K562 (cell line): ENCODE measurements around the gene KRTAP5-11. TPM values are rescaled to one million over a fixed set of nuclear protein-coding genes. Genes with fewer than 3 reads are reported as not detected.

Experiments used
- ATAC-seq: fragments of 200-7000 bp; cut with Tn5 transposase; 3 replicates; pipeline ENCODE4 v1.9.1; 2020; ENCODE audit warnings: moderate library complexity
- Bru-seq: library from RNA; stranded (reverse); fragments of 400-500 nt; gene quantifications from one replicate; lab custom pipeline; 2021; lab: Mats Ljungman, UMichigan
- BruChase-seq, 2 experiments: library from RNA; stranded (reverse); fragments of 400-500 nt; gene quantifications; one replicate each; lab custom pipeline; 2021; lab: Mats Ljungman, UMichigan
- BruUV-seq: library from RNA; stranded (reverse); fragments of 400-500 nt; replicated peaks from 2 replicates; lab custom pipeline; 2021; lab: Mats Ljungman, UMichigan
- CTCF ChIA-PET: fragments of 300-600 bp; formaldehyde crosslinking; extraction: SDS; loops from one replicate; lab custom pipeline; 2021; ENCODE audit warnings: low intra/inter-chr PET ratio; lab: Yijun Ruan, JAX
- POLR2A ChIA-PET: fragments of 300-600, 350-650 bp; sonication (Branson Sonifier 250); formaldehyde crosslinking; extraction: SDS; loops from one replicate; lab custom pipeline; 2021; ENCODE audit warnings: antibody characterized with exemption, inconsistent platforms; lab: Yijun Ruan, JAX
- DNase-seq, 4 experiments: peaks; one replicate each; pipeline versions ENCODE4 v3.0.0 to v3.0.0-alpha.2; 2011 to 2018; ENCODE audit warnings: low spot score in 3 of 4, mixed read lengths in 3 of 4; ENCODE audit errors: extremely low read depth in 1 of 4
- FAIRE-seq: peaks from 2 replicates; lab custom pipeline; 2011; peaks lifted over from hg19 to GRCh38; lab: Jason Lieb, UNC
- H2AFZ ChIP-seq: 2 replicates; pipeline ENCODE4 v1.6.0; 2011; ENCODE audit warnings: low read depth, low read length, control low read depth, inconsistent platforms
- H3K27ac ChIP-seq: fragments of 200-600 bp; 3 replicates; pipeline ENCODE4 v1.8.0; 2011; ENCODE audit warnings: low read depth, mild to moderate bottlenecking, control low read depth, inconsistent platforms, low read length, moderate library complexity, mixed read lengths; ENCODE audit errors: extremely low read depth
- H3K27me3 ChIP-seq, 2 experiments: fragments of 300-600 bp in 1 of 2; 2 replicates in 1 of 2; 3 replicates in 1 of 2; pipeline versions ENCODE4 v1.6.0 to v1.8.0; 2011; ENCODE audit warnings: inconsistent platforms in 2 of 2, low read length in 2 of 2, mild to moderate bottlenecking in 1 of 2, mixed read lengths in 1 of 2, moderate library complexity in 1 of 2; ENCODE audit not compliant: control insufficient read depth in 2 of 2, insufficient read depth in 2 of 2
- H3K36me3 ChIP-seq: fragments of 300-600 bp; 3 replicates; pipeline ENCODE4 v1.8.0; 2011; ENCODE audit warnings: mild to moderate bottlenecking, low read length, inconsistent platforms; ENCODE audit not compliant: control insufficient read depth, insufficient read depth
- H3K4me1 ChIP-seq, 2 experiments: fragments of 200-600 bp in 1 of 2; replicated peaks in 1 of 2; 2 replicates in 1 of 2; 3 replicates in 1 of 2; pipeline versions ENCODE4 v1.5.1 to v1.8.0; 2011; ENCODE audit warnings: inconsistent platforms in 2 of 2, low read length in 2 of 2, mild to moderate bottlenecking in 1 of 2, mixed read lengths in 1 of 2, moderate library complexity in 1 of 2; ENCODE audit not compliant: control insufficient read depth in 2 of 2, insufficient read depth in 2 of 2
- H3K4me2 ChIP-seq: 2 replicates; pipeline ENCODE4 v1.6.1; 2011; ENCODE audit warnings: low read length, control low read depth, inconsistent platforms, mixed read lengths; ENCODE audit not compliant: insufficient read depth
- H3K4me3 ChIP-seq: fragments of 200-600 bp; sonication (generic), shearing (Covaris generic); 2 replicates; pipeline ENCODE4 v1.5.1; 2016; ENCODE audit warnings: control low read depth, inconsistent platforms
- H3K79me2 ChIP-seq: fragments of 200-600 bp; 3 replicates; pipeline ENCODE4 v1.8.0; 2011; ENCODE audit warnings: low read length, inconsistent platforms; ENCODE audit not compliant: control insufficient read depth, insufficient read depth
- H3K9ac ChIP-seq, 2 experiments: 2 replicates each; pipeline versions ENCODE4 v1.6.0 to v1.6.1; 2011; ENCODE audit warnings: low read depth in 2 of 2, low read length in 2 of 2, control low read depth in 1 of 2, inconsistent platforms in 1 of 2, mild to moderate bottlenecking in 1 of 2, mixed read lengths in 1 of 2; ENCODE audit not compliant: insufficient read depth in 1 of 2
- H3K9me1 ChIP-seq: one replicate; pipeline ENCODE4 v1.6.0; 2011; ENCODE audit warnings: inconsistent platforms, mild to moderate bottlenecking, low read length, moderate library complexity; ENCODE audit not compliant: control insufficient read depth, insufficient read depth
- H3K9me3 ChIP-seq: replicated peaks from 2 replicates; pipeline ENCODE4 v1.5.1; 2011; ENCODE audit warnings: low read depth, low read length, inconsistent platforms; ENCODE audit not compliant: control insufficient read depth, insufficient read depth
- H4K20me1 ChIP-seq: replicated peaks from 2 replicates; pipeline ENCODE4 v1.6.1; 2011; ENCODE audit warnings: low read length, inconsistent platforms, mixed read lengths; ENCODE audit not compliant: control insufficient read depth, insufficient read depth
- BRD9 ChIP-seq: fragments of 450-650 bp; IDR thresholded peaks from 2 replicates; pipeline ENCODE4 v1.6.1; 2018; ENCODE audit warnings: low read depth; ENCODE audit not compliant: partially characterized antibody
- CHAMP1 ChIP-seq: fragments of 450-650 bp; IDR thresholded peaks from 2 replicates; pipeline ENCODE4 v1.6.1; 2016; ENCODE audit warnings: mild to moderate bottlenecking
- CHCHD3 ChIP-seq: fragments of 250-450 bp; sonication (Bioruptor Pico); IDR thresholded peaks from 2 replicates; pipeline ENCODE4 v2.1.2; 2022; ENCODE audit warnings: mild to moderate bottlenecking
- FOXO4 ChIP-seq: fragments of 450-650 bp; formaldehyde crosslinking; IDR thresholded peaks from 2 replicates; pipeline ENCODE4 v1.4.0; 2020; ENCODE audit warnings: mild to moderate bottlenecking, moderate library complexity
- HBP1 ChIP-seq: fragments of 450-650 bp; formaldehyde crosslinking; IDR thresholded peaks from 2 replicates; pipeline ENCODE4 v1.4.0; 2022; ENCODE audit warnings: missing genetic modification characterization
- IFI16 ChIP-seq: fragments of 250-450 bp; sonication (Bioruptor Pico); IDR thresholded peaks from 2 replicates; pipeline ENCODE4 v2.1.2; 2022; ENCODE audit warnings: mild to moderate bottlenecking, inconsistent platforms
- LEF1 ChIP-seq: fragments of 450-650 bp; IDR thresholded peaks from 2 replicates; pipeline ENCODE4 v1.6.1; 2016; ENCODE audit warnings: mild to moderate bottlenecking
- NR4A1 ChIP-seq, 2 experiments: fragments of 250-450 bp in 1 of 2; fragments of 450-650 bp in 1 of 2; sonication (Bioruptor Pico) in 1 of 2; IDR thresholded peaks; 2 replicates each; pipeline versions ENCODE4 v1.4.0 to v1.6.1; 2016 to 2020; ENCODE audit warnings: mild to moderate bottlenecking in 2 of 2, missing compliant biosample characterization in 1 of 2, missing genetic modification characterization in 1 of 2, moderate library complexity in 1 of 2
- RBM14 ChIP-seq: fragments of 200-400 bp; formaldehyde crosslinking; IDR thresholded peaks from 2 replicates; pipeline ENCODE4 v1.6.1; 2018; ENCODE audit warnings: low read depth, mild to moderate bottlenecking, low read length, moderate library complexity, borderline replicate concordance; ENCODE audit not compliant: insufficient read depth
- ZBTB2 ChIP-seq: fragments of 450-650 bp; IDR thresholded peaks from 2 replicates; pipeline ENCODE4 v1.6.1; 2016; ENCODE audit warnings: antibody characterized with exemption
- whole genome bisulfite sequencing: fragments of 100-300 bp; shearing (Covaris generic); methylation state at CpG from one replicate; pipeline ENCODE4 v1.1.6; 2016; ENCODE audit warnings: low coverage, mixed read lengths; ENCODE audit not compliant: insufficient coverage; ENCODE audit errors: missing lambda C conversion rate; 5-methylcytosine and 5-hydroxymethylcytosine counted together
- in situ Hi-C: fragments of 300-500 bp; cut with MboI; formaldehyde crosslinking; loops from 4 replicates; pipeline ENCODE4 v1.15.0; 2018; ENCODE audit warnings: inconsistent platforms, mixed read lengths
- intact Hi-C: fragments of 100-400 bp; cut with micrococcal nuclease; formaldehyde crosslinking; loops from 2 replicates; pipeline ENCODE4 v1.14.2; 2022
- long read RNA-seq, 3 experiments: library from polyadenylated mRNA in 2 of 3; library from RNA in 1 of 3; unstranded in 2 of 3; stranded (forward) in 1 of 3; transcript quantifications; one replicate each; pipeline ENCODE4 v2.0.0, GENCODE V29; 2019 to 2022
- polyA minus RNA-seq, 3 experiments: library from RNA; depleted of rRNA, polyadenylated mRNA; stranded (reverse); fragments of >200 nt; gene quantifications; 2 replicates each; pipeline ENCODE4 v1.2.3, GENCODE V29; 2011
- polyA plus RNA-seq, 8 experiments: library from polyadenylated mRNA; depleted of rRNA in 4 of 8; stranded (reverse) in 5 of 8; unstranded in 3 of 8; fragments of >200 nt; fragmentation: Nextera tagmentation in 2 of 8; fragmentation: Illumina TruSeq in 1 of 8; extraction: Ambion mirVana in 2 of 8; extraction: Trizol in 1 of 8; gene quantifications; 2 replicates each; pipeline versions ENCODE4 v1.2.1 to v1.2.3, GENCODE V29; 2011 to 2014; ENCODE audit warnings: inconsistent platforms in 1 of 8, missing spikeins in 1 of 8
- total RNA-seq, 7 experiments: library from RNA; depleted of rRNA in 6 of 7; stranded (reverse); fragments of >200 nt in 6 of 7; fragmentation: Illumina TruSeq in 2 of 7; extraction: Trizol in 2 of 7; gene quantifications; 2 replicates each; pipeline versions ENCODE4 v1.2.1 to v1.2.3, GENCODE V29; 2011 to 2021; ENCODE audit warnings: low replicate concordance in 1 of 7

Gene KRTAP5-11, protein sequence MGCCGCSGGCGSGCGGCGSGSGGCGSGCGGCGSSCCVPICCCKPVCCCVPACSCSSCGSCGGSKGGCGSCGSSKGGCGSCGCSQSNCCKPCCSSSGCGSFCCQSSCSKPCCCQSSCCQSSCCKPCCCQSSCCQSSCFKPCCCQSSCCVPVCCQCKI
- total RNA-seq (2011; cell fraction: chromatin; rRNA removed; ENCODE audit: low replicate concordance): not detected in 2 replicates
- total RNA-seq (2011; cell fraction: nucleolus; rRNA removed): not detected in 2 replicates
- total RNA-seq (2011; cell fraction: nucleoplasm; rRNA removed): not detected in 2 replicates
- total RNA-seq (2014; rRNA removed): not detected in 2 replicates
- not detected in 2 replicates for total RNA-seq (2014; rRNA removed; fragmentation: Illumina TruSeq; extraction: Trizol)
- not detected in 2 replicates for total RNA-seq (2015; rRNA removed; fragmentation: Illumina TruSeq; extraction: Trizol)
- total RNA-seq (2021): not detected in 2 replicates
- not detected in 2 replicates for polyA plus RNA-seq (2011; rRNA removed)
- polyA plus RNA-seq (2011; cell fraction: cytosol; rRNA removed): not detected in 2 replicates
- not detected in 2 replicates for polyA plus RNA-seq (2011; cell fraction: nucleus; rRNA removed)
- not detected in 2 replicates for polyA plus RNA-seq (2012)
- not detected in 2 replicates for polyA plus RNA-seq (2014; fragmentation: Illumina TruSeq; extraction: Trizol)
- polyA plus RNA-seq (2014; fragmentation: Nextera tagmentation; extraction: Ambion mirVana): not detected
- polyA plus RNA-seq (2014; rRNA removed): not detected in 2 replicates
- polyA minus RNA-seq (2011; rRNA and poly(A)+ RNA removed): not detected in 2 replicates
- polyA minus RNA-seq (2011; cell fraction: cytosol; rRNA and poly(A)+ RNA removed): not detected in 2 replicates
- not detected in 2 replicates for polyA minus RNA-seq (2011; cell fraction: nucleus; rRNA and poly(A)+ RNA removed)
- not detected for Bru-seq, nascent RNA
- not detected for BruChase-seq, experiment 1, labeled RNA remaining after a 2-hour chase
- BruChase-seq, experiment 2, labeled RNA remaining after a 6-hour chase: not detected
- long read RNA-seq, experiment 1: 0 reads
- long read RNA-seq, experiment 2: 0 reads
- long read RNA-seq, experiment 3: 0 reads

GRCh38 chr11:71582309-71582895 is at the start of gene KRTAP5-11:
TSS of gene KRTAP5-11 (minus strand) at chr11:71582875. CDS start at chr11:71582837, 38 bp downstream.
- intact Hi-C loops (no loop called here), in situ Hi-C loops (loop anchor here (25.0 kb wide), 1 partner anchor 855 kb away; the partner anchor contains the start of gene CLPB)
- Histone ChIP-seq H3K27me3 (peaks cover 7 to 36% of the 10 kb centered on the region in 2 experiments), H3K9ac (no peak within 1 kb of the TSS), H3K4me3 (no peak within 1 kb of the TSS), H3K9me3 (no peaks in the 10 kb centered on the region), H3K79me2 (no peaks in the 10 kb centered on the region), H3K27ac (no peak within 1 kb of the TSS), H4K20me1 (no peaks in the 10 kb centered on the region), H3K36me3 (no peaks in the 10 kb centered on the region), H3K9me1 (no peaks in the 10 kb centered on the region), H2AFZ (no peak within 1 kb of the TSS), H3K4me1 (no peaks in the 10 kb centered on the region), H3K4me2 (no peak within 1 kb of the TSS)
- POLR2A ChIA-PET: interaction anchor here (0.7 kb wide), 1 partner anchor 9 kb away, joined by 3 read pairs; no protein-coding TSS in a partner anchor
- FAIRE-seq: no peak
- 0% methylated on average over 2 of the region's 3 CpGs for WGBS
- no peak for DNase-seq
- BruUV-seq: no TSS peak
- no peak for ATAC-seq
- CTCF ChIA-PET: no interaction called here
- no peak for TF ChIP-seq BRD9
- no peak for TF ChIP-seq FOXO4 (CRISPR knock-in tag)
- TF ChIP-seq ZBTB2: no peak
- TF ChIP-seq RBM14: no peak
- no peak for TF ChIP-seq NR4A1 (CRISPR knock-in tag; IDR thresholded peaks at IDR 0.05)
- no peak for TF ChIP-seq NR4A1 (tag; IDR thresholded peaks at IDR 0.05)
- no peak for TF ChIP-seq CHCHD3 (CRISPR knock-in tag)
- no peak for TF ChIP-seq LEF1
- TF ChIP-seq IFI16 (CRISPR knock-in tag): no peak
- no peak for TF ChIP-seq CHAMP1
- TF ChIP-seq HBP1 (CRISPR knock-in tag): no peak
